ENCODE data around the gene TEX36.
"Not testable (repeated sequence)": the region's sequence is repeated elsewhere in the genome, so short reads cannot be mapped to it uniquely, and the experiment has no call there.

Gene TEX36

GRCh38 chr10:125691160-125691981 is 8.4 kb upstream of the TEX36 start:
- DNase-seq: no peak

GRCh38 chr10:125689955-125690569 is 7.1 kb upstream of the TEX36 start:
- DNase-seq: no peak

- DNase-seq: no peak
Measured at GRCh38 chr10:125687507-125688185, 4.7 kb upstream of the TEX36 start.

- DNase-seq: no peak
Measured at GRCh38 chr10:125684581-125684980, 1.6 kb upstream of the TEX36 start.

- DNase-seq: no peak
Measured at GRCh38 chr10:125683821-125684220, 858 bp upstream of the TEX36 start.

GRCh38 chr10:125679436-125679835 is 3.5 kb downstream of the TEX36 start:
- DNase-seq: no peak

GRCh38 chr10:125672884-125673283 is 10.1 kb downstream of the TEX36 start:
- no peak for DNase-seq

- DNase-seq: no peak
Measured at GRCh38 chr10:125662584-125662983, 20.4 kb downstream of the TEX36 start.

- DNase-seq: no peak
Measured at GRCh38 chr10:125661941-125662515, 20.9 kb downstream of the TEX36 start.

GRCh38 chr10:125661431-125661940 is 21.5 kb downstream of the TEX36 start:
- no peak for DNase-seq

- no peak for DNase-seq
Measured at GRCh38 chr10:125659071-125659470, 23.9 kb downstream of the TEX36 start.

GRCh38 chr10:125656523-125656922 is 26.4 kb downstream of the TEX36 start:
- DNase-seq: no peak

- not testable (repeated sequence) for DNase-seq
Measured at GRCh38 chr10:125653113-125653512, 29.9 kb downstream of the TEX36 start.

- DNase-seq: no peak
Measured at GRCh38 chr10:125646311-125646710, 36.7 kb downstream of the TEX36 start.

GRCh38 chr10:125641398-125641797 is 41.6 kb downstream of the TEX36 start:
- no peak for DNase-seq

- no peak for DNase-seq
Measured at GRCh38 chr10:125640653-125641052, 42.3 kb downstream of the TEX36 start.

- no peak for DNase-seq
Measured at GRCh38 chr10:125639846-125640245, 43.1 kb downstream of the TEX36 start.

- DNase-seq: no peak
Measured at GRCh38 chr10:125638555-125638954, 44.4 kb downstream of the TEX36 start.

GRCh38 chr10:125637496-125637895 is 45.5 kb downstream of the TEX36 start:
- no peak for DNase-seq

GRCh38 chr10:125634606-125635005 is 48.4 kb downstream of the TEX36 start:
- no peak for DNase-seq

GRCh38 chr10:125633517-125633999 is 49.4 kb downstream of the TEX36 start:
- DNase-seq: no peak

- no peak for DNase-seq
Measured at GRCh38 chr10:125631806-125632205, 51.2 kb downstream of the TEX36 start.

GRCh38 chr10:125629758-125630376 is 53.1 kb downstream of the TEX36 start:
- no peak for DNase-seq
